ENCODE results near the gene PAWR. TPM values are rescaled to one million over a fixed set of nuclear protein-coding genes. Genes with fewer than 3 reads are reported as not detected.

PAWR gene
- total RNA-seq, 1 experiment from 2014 or later, result 106 TPM

DNA sequence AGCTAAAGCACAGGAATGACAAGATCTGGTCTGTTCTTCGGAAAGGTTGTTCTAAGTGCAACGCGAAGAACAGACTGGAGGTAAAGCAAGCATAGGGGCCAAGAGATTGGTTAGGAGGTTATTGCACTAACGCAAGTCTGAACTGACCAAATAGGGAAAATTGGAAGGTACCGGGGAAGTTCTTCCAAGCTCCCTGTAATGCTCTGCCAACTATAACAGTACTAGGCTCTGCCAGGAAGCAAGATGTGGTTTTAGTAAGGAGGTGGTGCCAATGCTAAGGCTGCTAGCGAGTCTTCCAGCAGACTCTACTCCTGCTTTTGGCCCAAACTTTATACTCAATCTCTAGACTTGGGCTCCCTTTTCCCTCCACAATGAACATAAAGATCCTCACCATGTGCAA, 138.6 kb downstream of the PAWR start:
- ChIA-PET RAD21 (ENCODE audit: low non-redundant PET in 1 of 2, low total read pairs in 2 of 2, uncharacterized antibody in 2 of 2, unreplicated experiment in 2 of 2) (no interaction called here), POLR2A (no interaction called here), CTCF (no interaction called here)
- Histone ChIP-seq H3K4me2 (ENCODE audit: low read length) (no peak overlapping the region), H3K9ac (ENCODE audit: low read length) (no peak overlapping the region), H3K79me2 (ENCODE audit: insufficient read depth, low read length) (no peaks in the 10 kb centered on the region), H3K27me3 (ENCODE audit: insufficient read depth, low read length) (no peaks in the 10 kb centered on the region), H3K27ac (ENCODE audit: low read depth, low read length) (no peak overlapping the region), H3K9me3 (ENCODE audit: control insufficient read depth in 1 of 2, insufficient read depth in 1 of 2, low read depth in 1 of 2, low read length in 2 of 2) (no peaks in the 10 kb centered on the region), H3K36me3 (ENCODE audit: control insufficient read depth in 1 of 2, insufficient read depth in 2 of 2, low read length in 2 of 2) (peaks cover 0 to 8% of the 10 kb centered on the region in 2 experiments; a peak in 1 of 4 replicates), H2AFZ (ENCODE audit: low read depth, low read length, poor library complexity, severe bottlenecking) (no peak overlapping the region), H4K20me1 (ENCODE audit: insufficient read depth) (no peaks in the 10 kb centered on the region), H3K9me2 (ENCODE audit: insufficient read depth) (no peaks in the 10 kb centered on the region), H3K4me1 (ENCODE audit: control insufficient read depth in 1 of 2, insufficient read depth in 2 of 2, low read length in 2 of 2) (peaks cover 14 to 30% of the 10 kb centered on the region in 2 experiments), H3K4me3 (replicated peaks in 1 of 2; ENCODE audit: low read depth in 1 of 2, low read length in 2 of 2) (no peak overlapping the region)
- TF ChIP-seq POLR2A (IDR thresholded peaks at IDR 0.05; ENCODE audit: borderline replicate concordance, extremely low read depth, insufficient read depth, insufficient read length) (no peak), EZH2phosphoT487 (IDR thresholded peaks at IDR 0.05; ENCODE audit: borderline replicate concordance) (no peak), ZNF274 (IDR thresholded peaks at IDR 0.05; ENCODE audit: low read depth, low read length) (no peak), SIN3A (IDR thresholded peaks at IDR 0.05; ENCODE audit: low read depth) (no peak), RAD21 (IDR thresholded peaks at IDR 0.05; ENCODE audit: low read depth) (no peak), CBX3 (IDR thresholded peaks at IDR 0.05; ENCODE audit: low read depth) (no peak), CEBPB (IDR thresholded peaks at IDR 0.05; ENCODE audit: low read depth) (no peak), ZFX (IDR thresholded peaks at IDR 0.05) (no peak), TCF7L2 (IDR thresholded peaks at IDR 0.05; ENCODE audit: borderline replicate concordance, extremely low read depth, insufficient read depth, insufficient read length) (no peak), SRF (IDR thresholded peaks at IDR 0.05; ENCODE audit: low read depth) (no peak), EGR1 (IDR thresholded peaks at IDR 0.05; ENCODE audit: low read depth) (no peak), POLR2AphosphoS5 (IDR thresholded peaks at IDR 0.05; ENCODE audit: low read depth, low read length) (no peak)
- TF ChIP-seq, protein P1, sequence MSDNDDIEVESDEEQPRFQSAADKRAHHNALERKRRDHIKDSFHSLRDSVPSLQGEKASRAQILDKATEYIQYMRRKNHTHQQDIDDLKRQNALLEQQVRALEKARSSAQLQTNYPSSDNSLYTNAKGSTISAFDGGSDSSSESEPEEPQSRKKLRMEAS (IDR thresholded peaks at IDR 0.05), result no peak
- TF ChIP-seq, protein P2, sequence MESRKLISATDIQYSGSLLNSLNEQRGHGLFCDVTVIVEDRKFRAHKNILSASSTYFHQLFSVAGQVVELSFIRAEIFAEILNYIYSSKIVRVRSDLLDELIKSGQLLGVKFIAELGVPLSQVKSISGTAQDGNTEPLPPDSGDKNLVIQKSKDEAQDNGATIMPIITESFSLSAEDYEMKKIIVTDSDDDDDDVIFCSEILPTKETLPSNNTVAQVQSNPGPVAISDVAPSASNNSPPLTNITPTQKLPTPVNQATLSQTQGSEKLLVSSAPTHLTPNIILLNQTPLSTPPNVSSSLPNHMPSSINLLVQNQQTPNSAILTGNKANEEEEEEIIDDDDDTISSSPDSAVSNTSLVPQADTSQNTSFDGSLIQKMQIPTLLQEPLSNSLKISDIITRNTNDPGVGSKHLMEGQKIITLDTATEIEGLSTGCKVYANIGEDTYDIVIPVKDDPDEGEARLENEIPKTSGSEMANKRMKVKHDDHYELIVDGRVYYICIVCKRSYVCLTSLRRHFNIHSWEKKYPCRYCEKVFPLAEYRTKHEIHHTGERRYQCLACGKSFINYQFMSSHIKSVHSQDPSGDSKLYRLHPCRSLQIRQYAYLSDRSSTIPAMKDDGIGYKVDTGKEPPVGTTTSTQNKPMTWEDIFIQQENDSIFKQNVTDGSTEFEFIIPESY (IDR thresholded peaks at IDR 0.05; ENCODE audit: extremely low read depth, insufficient replicate concordance, low read length), result no peak
- DNase-seq (ENCODE audit: low read depth, low spot score), result no peak
- no TSS peak for BruUV-seq (replicated peaks)
- ATAC-seq, result no peak
- intact Hi-C loops (cut with micrococcal nuclease), result no loop called here
